ENCODE results near the gene RBPJ.

The RBPJ gene

DNA sequence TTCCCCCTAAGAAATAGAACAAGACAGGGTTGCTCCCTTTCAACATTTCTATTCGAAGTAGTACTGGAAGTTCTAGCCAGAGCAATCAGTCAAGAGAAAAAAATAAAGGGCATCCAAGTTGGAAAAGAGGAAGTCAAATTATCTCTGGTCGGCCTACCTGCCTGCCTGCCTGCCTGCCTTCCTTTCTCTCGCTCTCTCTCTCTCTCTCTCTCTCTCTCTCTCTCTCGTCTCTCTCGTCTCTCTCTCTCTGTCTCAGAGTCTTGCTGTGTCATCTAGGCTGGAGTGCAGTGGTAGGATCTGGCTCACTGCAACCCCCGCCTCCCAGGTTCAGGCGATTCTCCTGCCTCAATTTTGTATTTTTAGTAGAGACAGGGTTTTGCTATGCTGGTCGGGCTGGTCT is 126.6 kb downstream of the RBPJ start:
- no peak overlapping the region for H3K4me3 ChIP-seq (ENCODE audit: control insufficient read depth, low read depth, low read length)
- no peak for DNase-seq (ENCODE audit: low read depth)
- no peak for TF ChIP-seq CTCF (IDR thresholded peaks at IDR 0.05; ENCODE audit: control insufficient read depth, insufficient read depth, low read depth, low read length, missing control alignments)

DNA sequence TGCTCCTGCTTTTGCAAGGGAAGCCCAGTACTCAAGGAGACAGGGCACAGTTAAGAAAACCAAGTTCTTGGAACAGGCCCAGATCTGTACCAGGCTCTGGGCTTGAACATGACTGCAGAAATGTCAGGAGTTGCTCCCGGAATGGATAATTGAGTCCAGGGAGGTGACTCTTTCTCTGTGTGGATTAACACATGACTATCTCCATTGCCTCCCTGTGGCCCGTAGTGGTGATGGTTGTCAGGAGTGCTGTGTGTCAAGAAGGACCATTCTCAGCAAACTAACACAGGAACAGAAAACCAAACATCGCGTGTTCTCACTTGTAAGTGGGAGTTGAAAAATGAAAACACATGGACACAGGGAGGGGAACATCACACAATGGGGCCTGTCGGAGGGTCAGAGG is 129.6 kb downstream of the RBPJ start:
- no peak for DNase-seq (ENCODE audit: low read depth)
- TF ChIP-seq CTCF (IDR thresholded peaks at IDR 0.05; ENCODE audit: control insufficient read depth, insufficient read depth, low read depth, low read length, missing control alignments), result no peak
- no peak overlapping the region for H3K4me3 ChIP-seq (ENCODE audit: control insufficient read depth, low read depth, low read length)

DNA sequence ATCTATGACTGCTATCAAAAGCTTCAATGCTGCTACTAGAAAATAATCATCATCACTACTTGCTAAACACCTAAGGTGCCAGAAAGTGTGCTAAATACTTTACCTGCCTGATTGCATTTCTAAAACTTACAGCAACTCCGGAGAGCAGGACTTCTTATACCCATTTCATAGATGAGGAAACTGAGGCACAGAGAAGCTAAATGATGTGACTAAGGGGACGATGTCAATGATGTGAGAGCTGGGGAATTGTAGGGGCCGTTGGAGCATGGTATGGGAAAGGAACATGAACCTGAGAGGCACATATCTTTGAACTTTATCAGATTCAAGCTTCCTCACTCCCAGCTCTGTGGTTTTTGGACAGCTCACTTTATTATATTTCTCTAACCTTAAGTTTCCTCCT is 130.8 kb downstream of the RBPJ start:
- TF ChIP-seq CTCF (IDR thresholded peaks at IDR 0.05; ENCODE audit: control insufficient read depth, insufficient read depth, low read depth, low read length, missing control alignments), result no peak
- no peak for DNase-seq (ENCODE audit: low read depth)
- H3K4me3 ChIP-seq (ENCODE audit: control insufficient read depth, low read depth, low read length), result no peak overlapping the region

GRCh38 chr4:26452565-26453531 is 132.0 kb downstream of the RBPJ start:
- DNase-seq (ENCODE audit: low read depth), result no peak
- TF ChIP-seq CTCF (IDR thresholded peaks at IDR 0.05; ENCODE audit: control insufficient read depth, insufficient read depth, low read depth, low read length, missing control alignments), result no peak
- no peak overlapping the region for H3K4me3 ChIP-seq (ENCODE audit: control insufficient read depth, low read depth, low read length)

GRCh38 chr4:26454961-26455360 is 134.1 kb downstream of the RBPJ start:
- DNase-seq (ENCODE audit: low read depth), result no peak
- H3K4me3 ChIP-seq (ENCODE audit: control insufficient read depth, low read depth, low read length), result no peak overlapping the region
- no peak for TF ChIP-seq CTCF (IDR thresholded peaks at IDR 0.05; ENCODE audit: control insufficient read depth, insufficient read depth, low read depth, low read length, missing control alignments)

DNA sequence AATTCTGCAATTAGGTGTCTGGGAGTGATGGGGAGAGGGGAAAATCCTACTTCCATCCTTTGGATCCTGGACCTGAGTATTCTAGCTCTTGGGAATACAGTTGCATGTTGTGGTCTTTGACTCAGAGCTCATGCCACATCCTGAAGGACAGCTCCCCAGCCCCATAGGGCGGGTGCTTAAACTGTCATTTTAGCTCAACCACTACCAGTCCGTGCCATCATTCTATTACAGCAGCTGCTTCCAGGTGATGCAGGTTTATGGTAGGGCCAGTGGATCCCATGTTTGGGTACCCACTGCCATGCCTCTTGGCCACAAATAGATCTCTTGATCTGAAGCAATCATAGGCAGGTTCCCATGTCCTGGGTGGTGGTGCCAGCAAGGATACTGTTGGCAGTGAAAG is 134.8 kb downstream of the RBPJ start:
- no peak for DNase-seq (ENCODE audit: low read depth)
- TF ChIP-seq CTCF (IDR thresholded peaks at IDR 0.05; ENCODE audit: control insufficient read depth, insufficient read depth, low read depth, low read length, missing control alignments), result no peak

More for the DNA sequence above, 134.8 kb downstream of the RBPJ start:
- no peak overlapping the region for H3K4me3 ChIP-seq (ENCODE audit: control insufficient read depth, low read depth, low read length)
